ENCODE results near the gene RNF207.

The RNF207 gene

DNA sequence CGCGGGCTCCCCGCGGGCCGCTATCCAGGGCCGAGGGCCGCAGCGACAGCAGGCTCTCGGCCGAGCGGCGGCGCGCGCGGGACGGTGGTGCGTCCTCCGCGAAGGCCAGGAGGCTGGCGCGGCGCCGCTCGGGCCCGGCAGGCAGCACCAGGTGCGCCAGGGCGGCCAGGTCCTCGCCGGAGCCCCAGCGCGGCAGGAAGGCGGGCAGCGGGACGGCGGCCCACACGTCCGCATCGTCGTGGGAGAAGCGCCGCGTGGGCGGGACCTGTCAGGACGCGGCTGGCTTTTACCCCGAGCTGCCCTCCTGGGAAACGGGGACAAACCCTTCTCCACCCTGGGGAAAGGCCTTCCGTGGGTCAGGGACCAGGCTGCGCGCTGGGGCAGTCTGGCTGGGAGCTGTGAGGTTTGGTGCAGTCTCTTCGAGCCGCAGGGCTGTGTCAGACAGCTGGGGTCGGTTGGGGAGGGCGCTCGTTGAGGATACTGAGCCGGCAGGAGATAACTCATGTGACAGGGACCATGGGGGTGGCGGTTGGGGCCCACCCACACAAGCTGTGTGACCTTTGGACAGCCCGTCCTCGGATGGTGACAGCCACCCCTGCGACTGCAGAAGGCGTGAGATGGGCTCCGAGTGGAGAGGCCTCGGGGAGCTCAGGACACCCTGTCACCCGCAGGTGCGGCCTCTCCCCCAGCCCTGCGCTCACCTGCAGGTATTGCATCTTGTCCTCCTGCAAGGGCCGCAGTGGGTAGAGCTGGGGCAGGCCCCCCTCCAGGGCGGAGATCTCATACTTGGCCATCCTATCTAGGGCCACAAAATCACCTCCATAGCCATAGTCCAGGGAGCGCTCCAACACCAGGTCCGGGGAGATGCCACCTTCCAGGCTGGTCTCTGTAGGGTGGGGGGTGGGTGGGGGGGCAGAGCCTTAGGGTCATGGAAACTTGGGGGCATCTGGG is 44.1 kb downstream of the RNF207 start:
- no peak for DNase-seq (ENCODE audit: low read depth)

DNA sequence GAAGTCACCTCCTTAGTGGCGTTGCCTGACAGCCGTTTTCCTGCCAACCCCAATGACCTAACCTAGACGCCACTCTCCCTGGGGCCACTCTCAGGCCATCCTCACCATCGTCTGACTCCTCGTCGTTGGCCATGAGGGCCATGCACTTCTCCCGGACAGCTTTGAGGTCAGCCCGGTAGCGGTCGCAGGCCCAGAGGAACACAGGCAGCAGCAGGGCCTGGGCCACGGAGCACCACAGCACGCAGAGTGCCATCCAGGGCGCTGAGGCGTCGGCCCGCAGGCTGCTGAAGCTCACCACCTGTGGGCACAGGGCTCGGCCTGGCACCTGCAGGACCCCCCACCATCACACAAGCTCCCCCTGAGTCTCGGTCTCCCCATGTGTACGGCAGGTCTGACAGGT is 45.3 kb downstream of the RNF207 start:
- no peak for DNase-seq (ENCODE audit: low read depth)

DNA sequence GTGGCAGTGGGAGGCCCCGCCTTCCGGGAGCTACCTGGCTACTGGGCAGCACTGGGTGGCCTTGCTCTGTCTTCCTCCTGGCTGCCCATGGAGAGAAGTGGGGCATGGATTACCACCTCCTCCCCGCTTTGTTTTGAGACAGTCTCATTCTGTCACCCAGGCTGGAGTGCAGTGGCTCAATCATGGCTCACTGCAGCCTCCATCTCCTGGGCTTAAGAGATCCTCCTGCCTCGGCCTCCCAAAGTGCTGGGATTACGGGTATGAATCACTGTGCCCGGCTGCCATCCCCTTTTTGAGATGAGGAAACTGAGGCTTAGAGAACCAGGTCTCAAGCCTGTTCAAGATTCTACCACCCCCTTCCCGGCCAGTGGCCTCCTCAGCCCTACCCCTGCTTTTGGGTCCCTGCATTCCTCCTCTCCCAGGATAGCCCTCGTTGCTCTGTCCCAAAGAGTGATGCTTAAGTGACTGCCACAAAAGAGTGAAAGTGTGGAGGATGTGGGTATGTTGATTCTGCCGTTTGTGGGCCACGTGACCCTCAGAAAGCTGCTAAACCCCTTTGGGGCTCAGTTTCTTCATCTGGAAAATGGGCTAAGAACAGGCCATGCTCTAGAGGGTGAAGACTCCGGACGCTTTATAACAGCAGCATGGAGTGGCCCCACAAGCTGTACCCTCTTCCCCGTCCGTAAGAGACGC is 45.9 kb downstream of the RNF207 start:
- no peak for DNase-seq (ENCODE audit: low read depth)

DNA sequence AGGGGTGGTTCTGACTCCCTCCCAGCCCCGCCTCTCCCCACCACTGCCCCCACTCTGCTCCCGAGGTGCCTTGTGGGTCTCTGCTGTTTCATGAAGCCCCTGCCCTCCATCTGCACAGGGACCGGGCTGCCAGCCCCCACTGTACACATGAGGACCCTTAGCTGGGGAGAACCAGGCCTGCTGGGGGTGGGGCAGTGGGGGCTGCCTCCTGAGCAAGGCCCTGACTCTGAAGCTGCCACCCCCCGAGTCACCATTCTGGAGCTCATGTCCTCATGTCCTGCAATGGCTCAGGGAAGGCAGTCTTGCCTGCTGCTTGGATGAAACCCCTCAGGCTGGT is 46.4 kb downstream of the RNF207 start:
- no peak for DNase-seq (ENCODE audit: low read depth)

DNA sequence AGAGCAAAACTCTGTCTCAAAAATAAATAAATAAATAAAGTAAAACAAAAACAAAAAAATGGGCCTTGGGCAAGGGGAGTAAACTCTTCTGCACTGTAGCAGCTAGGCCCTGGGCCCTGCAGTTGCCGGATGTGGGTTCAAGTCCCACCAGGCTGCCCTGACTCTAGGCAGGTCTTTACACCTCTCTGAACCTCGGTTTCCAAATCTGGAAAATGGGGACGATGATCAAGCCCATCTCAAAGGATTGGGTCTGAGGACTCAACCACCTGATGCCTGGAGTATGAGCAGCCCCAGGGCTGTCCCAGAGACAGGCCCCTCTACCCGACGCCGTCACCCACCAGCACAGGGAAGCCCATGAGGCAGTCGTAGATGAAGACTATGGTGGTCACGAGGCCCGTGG is 47.5 kb downstream of the RNF207 start:
- no peak for DNase-seq (ENCODE audit: low read depth)

DNA sequence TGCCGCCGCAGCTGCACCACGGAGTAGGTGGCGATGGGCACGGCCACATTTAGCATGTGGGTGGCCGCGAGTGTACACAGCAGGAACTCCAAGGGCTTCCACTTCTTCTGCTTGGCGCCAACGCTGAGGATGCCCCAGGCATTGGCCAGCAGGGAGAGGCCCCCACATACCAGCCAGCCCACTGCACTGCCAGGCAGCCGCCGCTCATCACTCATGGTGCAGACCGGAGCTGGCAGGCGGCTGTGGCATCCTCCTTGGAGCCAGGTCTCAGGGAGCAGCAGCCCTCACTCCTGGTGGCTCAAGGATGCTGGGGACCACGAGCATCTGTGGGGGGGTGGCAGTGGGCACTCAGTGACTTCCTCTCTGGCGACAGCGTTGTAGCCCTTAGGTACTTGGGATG is 48.8 kb downstream of the RNF207 start:
- DNase-seq (ENCODE audit: low read depth), result no peak

DNA sequence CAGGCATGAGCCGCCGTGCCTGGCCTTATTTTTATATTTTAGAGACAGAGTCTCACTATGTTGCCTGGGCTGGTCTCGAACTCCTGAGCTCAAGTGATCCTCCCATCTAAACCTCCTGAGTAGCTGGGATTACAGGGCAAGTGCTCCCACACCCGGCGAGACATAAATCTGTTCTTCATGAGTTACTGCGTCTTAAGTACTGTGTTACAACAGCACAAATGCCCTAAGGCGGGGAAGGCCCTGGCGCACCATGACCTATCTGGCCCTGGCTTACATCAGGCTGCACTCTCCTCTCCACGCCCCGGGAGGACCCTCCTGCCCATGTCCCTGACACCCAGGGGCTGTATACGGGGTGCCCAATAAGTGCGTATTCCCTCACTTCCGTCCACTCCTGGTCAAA is 50.7 kb downstream of the RNF207 start:
- DNase-seq (ENCODE audit: low read depth), result no peak

DNA sequence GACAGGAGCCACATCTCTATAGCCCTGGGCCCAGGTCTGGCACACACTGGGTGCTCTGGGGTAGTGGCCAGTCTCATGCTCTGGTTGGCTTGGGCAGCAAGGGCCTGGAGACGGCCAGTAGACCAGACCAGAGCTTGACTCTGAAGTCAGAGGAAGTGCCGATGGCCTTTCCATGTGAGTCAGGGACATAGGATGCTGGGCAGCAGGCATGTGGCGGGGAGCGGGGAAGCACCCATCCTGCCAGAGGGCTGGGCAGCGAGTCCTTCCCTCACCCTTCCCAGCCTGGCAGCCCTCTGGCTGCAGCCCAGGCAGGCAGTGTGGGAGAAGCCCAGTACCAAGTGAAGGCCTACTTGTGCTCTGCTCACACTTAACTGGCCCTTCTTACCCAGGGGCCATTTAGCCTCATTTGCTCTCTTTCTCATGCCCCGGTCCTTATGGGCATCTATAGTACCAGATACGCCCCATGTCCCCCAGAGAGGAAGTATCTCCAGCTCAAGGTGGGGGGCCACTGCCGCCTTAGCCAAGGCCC is 51.7 kb downstream of the RNF207 start:
- DNase-seq (ENCODE audit: low read depth), result no peak

DNA sequence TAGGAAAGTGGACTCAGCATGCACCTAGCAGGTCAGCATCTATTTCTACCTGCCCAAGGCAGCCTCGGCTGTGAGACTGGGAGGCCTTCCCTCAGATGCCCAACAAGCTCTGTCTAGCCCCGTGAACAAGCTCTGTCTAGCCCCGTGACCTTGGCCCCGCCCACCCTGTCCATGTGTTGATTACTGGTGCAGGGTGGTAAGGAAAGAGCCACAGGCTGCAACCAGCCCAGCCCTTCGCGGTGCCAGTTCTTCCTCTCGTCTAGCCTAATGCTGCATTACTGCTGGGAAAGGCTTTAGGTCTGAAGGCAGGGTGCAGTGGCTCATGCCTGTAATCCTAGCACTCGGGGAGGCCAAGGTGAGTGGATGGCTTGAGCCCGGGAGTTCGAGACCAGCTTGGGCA is 52.8 kb downstream of the RNF207 start:
- no peak for DNase-seq (ENCODE audit: low read depth)

DNA sequence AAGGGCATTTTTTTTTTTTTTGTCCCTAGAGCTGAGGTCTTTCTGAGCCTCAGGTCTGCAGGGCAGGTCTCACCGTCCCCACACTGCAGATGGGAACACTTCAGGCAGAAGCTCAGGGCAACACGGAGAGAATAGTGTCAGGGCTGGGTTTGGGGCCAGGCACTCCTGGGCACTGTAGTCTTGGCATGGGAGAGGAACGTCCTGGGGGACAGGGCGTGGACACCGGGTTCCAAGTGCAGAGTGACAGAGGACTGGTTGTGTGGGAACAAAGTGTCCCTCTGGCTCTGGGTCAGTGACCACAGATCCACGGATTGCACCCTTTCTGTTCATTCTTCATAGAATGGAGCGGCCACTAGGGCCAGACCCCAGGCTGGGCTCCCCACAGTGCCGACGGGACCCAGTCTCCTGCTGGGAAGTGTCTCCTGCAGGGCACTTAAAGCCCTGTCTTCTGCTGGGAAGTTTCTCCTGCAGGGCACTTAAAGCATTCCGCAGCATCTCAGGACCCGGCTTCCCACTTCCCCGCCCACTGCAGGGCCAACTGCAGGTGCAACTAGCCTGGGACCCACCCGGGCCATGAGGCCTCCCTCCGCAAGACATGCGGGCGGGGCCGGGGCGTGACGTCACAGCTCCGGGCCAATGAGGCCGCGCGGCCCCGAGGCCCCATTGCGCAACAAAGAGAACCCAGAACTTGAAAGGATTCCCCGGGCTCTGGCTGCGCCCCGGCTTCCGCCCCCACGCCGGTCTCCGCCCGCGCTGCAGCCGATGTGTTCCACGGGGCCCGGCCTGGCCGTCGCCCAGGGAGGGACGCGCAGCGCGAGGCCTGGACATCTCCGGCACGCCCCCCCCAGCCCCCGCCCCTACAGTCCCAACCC is 53.8 kb downstream of the RNF207 start:
- DNase-seq (ENCODE audit: low read depth), result peak; percentile 47

DNA sequence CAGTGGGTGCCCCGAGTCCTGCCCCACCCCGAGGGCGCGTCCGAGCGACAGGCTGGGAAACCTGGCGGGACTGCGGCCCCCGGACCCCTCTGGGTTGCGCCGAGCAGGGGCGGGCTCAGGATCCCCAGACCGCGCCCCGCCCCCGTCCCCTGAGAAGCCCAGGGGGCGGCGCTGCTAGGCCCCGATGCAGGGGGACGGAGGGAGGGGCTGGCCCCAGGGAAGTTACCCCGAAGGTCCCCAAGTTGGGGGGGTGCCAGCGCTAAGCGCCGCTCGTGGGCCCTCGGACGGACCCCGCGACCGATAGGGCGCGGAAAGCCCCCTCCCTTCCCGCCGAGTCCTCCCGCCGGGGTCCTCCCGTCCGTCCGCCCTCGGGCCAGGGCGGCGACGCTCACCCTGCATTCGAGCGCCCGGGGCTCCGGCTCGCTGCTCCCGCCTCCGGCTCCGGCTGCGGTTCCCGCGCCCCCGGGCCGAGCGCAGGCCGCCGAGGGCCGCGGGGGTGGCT is 54.6 kb downstream of the RNF207 start:
- no peak for DNase-seq (ENCODE audit: low read depth)

DNA sequence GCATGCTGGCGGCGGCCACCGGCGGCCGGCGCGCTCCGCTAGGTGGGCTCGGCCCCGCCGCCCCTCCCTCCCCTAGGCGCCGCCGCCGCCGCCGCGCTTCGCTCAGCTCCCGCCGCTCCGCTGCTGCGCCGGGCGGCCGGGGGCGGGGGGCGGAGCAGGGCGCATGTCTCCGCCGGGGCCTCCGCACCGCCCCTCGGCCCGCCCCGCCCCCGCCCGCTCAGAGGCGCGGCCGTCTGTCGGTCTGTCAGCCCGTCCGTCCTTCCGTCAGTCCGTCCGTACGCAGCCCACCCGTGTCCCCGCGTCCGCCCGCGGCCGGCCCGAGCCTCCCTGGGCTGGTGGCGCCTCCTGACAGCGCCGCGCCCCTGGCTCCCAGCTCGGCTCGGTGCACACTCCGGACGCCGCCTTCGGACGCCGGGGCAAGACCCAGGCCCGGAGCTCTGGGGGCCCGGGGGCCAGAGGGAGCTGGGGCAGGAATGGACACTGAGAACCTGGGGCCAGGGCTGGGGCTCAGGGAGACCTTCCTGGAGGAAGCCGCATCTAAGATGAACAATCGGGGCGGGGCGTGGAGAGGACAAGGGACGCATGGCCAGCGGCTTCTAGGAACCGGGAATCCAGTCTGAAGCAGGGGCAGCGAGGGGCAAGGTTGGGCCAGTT is 55.2 kb downstream of the RNF207 start, which contains the start of gene GPR153:
Gene GPR153 (minus strand): TSS at position 138 of the 654 bp plus-strand sequence. CDS start 6,193 bp downstream, outside the sequence.
- DNase-seq (ENCODE audit: low read depth), result peak; percentile 36

DNA sequence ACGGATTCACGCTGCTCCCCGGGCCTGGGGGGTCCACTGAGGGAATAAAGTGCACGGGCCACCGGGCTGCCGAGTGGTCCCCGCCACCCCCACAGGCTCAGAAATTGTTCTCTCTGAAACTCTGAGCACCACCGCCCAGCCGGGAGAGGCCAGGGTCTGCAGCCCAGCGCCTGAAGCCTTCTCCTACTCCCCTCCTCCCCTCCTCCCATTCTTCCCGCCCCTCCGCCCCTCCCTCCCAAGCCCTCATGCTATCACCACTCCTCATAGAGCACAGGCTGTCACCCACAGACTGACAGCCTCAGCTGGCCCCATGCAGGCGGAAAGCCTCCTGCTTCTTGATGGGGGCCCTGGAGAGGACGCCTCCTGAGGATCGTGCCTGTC is 55.7 kb downstream of the RNF207 start:
- no peak for DNase-seq (ENCODE audit: low read depth)

DNA sequence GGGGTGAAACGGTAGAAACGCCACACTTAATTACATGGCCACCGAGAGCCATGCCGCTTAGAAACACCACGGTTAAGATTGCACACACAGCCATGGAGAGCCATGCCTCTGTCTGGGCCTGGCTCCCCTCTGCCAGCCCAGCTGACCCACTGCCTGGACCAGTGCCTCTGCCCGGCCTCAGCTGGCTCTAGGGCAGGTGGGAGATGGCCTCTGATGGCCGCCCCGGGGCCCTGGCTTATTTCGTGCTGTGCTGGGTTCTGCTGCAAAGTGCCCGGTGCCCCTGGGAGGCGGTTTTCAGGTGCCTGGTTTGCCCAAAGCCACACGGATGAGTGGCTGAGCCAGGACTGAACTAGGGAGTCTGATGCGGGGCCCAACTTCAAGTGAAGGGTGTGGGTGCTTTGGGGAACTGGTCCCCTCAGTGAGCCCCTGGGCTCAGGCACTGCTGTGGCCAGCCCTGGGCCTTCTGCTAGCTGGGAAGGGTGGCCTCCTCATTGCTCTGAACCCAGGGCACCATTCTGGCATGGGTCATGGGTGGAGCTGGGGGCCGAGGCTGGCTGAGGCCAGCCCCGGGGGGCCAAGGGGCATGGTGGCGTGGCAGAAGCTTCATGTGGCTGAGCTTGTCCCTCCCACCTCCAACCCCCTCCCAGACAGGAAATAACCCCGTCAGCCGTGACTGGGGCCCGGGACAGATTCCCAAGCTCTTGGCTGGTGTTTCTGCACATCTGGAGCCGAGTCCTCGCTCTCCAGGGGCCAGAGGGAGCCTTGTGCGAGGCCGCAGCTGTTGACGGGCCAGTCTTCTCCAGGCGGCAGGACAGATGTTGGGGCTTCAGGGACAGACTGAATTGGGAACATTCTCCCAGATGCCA is 56.9 kb downstream of the RNF207 start:
- no peak for DNase-seq (ENCODE audit: low read depth)

DNA sequence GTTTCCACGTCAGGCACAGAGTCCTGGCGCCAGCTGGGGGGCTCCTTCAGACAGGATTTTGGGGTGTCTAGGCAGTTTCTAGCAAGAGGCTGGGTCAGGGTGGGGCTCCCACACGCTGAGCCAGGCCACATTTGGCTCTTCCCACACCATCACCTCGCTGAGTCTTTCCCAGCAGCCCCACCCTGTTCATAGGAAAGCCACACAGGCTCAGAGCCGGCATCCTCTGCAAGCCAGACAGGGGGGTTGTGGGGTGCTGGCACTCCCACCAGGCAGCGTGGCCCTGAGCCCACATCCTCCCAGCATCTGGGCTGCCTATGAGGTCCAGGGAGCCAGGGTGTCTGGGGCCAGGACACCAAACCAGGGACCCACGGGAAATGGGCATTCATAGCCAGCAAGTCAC is 57.8 kb downstream of the RNF207 start:
- no peak for DNase-seq (ENCODE audit: low read depth)

DNA sequence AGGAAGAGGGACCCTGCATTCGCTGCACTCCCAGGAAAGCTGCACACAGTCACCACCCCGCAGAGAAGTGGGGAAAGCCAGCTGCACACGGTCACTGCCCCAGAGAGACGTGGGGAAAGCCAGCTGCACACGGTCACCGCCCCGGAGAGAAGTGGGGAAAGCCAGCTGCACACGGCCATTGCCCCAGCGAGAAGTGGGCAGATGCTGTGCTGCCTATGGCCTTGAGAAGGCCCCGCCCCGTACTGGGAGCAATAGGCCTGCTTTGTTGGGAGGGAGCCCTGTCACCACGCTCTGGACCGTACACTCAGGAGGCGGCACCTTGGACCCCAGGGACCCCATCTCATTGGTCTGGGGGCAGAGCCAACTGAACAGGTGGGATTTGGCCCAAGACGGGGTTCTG is 59.2 kb downstream of the RNF207 start:
- DNase-seq (ENCODE audit: low read depth), result no peak

DNA sequence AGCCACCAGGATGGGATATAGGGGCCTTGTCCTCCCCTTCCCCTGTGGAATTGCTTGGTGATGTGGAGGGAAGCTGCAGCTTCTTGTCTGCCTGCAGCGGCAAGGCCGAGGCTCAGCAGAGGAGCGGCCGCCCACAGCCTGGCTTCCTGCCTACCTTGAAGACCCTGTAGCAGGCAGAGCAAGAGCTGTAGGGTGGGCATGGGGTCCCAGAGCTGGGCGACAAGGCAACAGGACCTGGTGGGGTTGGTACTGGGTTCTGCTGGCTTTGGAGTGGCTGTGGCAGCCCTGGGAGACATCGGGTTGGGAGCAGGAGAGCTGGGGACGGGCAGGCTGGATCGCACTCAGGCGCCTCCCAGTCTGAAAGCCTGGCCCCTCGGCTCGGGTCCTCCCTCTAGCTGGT is 60.7 kb downstream of the RNF207 start:
- DNase-seq (ENCODE audit: low read depth), result no peak

DNA sequence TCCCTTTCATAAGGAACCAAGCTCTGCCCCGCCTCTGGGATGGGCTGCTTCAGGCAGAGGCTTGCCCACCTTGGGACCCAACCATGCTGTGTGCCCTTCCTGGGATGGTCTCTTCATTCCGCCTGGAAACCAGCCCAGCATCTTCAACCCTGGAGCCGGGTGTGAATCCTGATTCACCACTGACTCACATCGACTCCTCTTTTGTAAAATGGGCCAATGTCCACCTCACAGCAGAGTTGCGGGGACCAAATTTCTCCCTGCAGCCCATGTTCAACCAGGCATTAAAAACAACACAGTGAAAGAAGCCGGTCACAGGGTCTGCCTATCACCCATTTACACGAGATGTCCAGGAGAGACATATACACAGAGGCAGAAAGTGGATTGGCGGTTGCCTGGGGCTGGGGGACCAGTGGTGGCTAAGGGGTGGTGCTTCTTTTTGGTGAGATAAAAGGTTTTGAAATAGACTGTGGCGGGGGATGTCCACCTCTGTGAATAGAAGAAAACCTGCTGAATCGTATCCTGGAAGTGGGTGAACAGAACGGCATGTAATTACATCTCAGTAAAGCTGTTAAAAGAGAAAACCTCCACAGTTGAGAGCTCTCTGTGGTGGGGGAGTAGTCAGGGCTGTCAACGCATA is 61.9 kb downstream of the RNF207 start:
- no peak for DNase-seq (ENCODE audit: low read depth)

DNA sequence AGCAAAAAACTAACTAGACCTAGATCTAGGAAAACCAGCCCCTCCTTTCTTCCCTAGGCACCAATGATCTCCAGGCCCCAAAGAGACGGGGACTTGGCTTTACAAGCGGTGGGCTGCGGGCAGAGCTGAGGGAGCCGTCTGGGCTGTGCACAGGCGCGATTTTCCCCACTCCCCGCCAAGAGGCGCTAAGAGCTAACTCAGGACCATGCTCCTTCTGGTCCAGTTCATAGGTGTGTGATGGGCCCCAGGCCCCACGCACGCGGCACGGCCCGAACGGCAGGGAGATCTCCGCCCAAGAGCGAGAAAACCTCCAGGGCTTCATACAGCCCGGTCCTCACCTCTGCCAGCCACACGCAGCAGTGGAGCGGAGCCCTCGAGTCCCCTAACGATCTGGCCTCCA is 62.5 kb downstream of the RNF207 start:
- DNase-seq (ENCODE audit: low read depth), result no peak

DNA sequence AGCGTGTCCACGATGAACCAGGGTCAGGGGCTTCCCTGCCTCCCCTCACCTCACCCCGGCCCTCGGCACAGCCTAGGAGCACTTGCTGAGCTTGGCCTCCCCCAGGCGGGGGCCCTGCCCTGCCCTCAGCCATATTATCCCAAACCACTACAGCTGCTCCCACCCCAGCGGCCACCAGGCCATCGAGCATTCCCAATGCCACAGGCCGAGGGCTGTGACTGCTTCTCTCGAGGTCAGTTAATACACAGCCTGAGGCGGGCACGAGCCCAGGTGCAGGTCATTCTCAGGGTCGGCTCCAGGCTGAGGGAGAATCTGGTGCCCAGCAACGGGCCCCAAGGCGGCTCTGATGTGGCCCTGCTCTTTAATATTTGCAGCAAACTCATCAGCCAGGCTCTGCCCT is 63.4 kb downstream of the RNF207 start:
- DNase-seq (ENCODE audit: low read depth), result no peak
